T-helper 22 cell (primary cell): ENCODE results near the gene CACNA2D4.
"Not testable (repeated sequence)": the region's sequence is repeated elsewhere in the genome, so short reads cannot be mapped to it uniquely, and the experiment has no call there.

Experiments
- DNase-seq: peaks from one replicate; pipeline ENCODE4 v3.0.0-alpha.2; 2020; ENCODE audit warnings: low read depth

Gene CACNA2D4, protein sequence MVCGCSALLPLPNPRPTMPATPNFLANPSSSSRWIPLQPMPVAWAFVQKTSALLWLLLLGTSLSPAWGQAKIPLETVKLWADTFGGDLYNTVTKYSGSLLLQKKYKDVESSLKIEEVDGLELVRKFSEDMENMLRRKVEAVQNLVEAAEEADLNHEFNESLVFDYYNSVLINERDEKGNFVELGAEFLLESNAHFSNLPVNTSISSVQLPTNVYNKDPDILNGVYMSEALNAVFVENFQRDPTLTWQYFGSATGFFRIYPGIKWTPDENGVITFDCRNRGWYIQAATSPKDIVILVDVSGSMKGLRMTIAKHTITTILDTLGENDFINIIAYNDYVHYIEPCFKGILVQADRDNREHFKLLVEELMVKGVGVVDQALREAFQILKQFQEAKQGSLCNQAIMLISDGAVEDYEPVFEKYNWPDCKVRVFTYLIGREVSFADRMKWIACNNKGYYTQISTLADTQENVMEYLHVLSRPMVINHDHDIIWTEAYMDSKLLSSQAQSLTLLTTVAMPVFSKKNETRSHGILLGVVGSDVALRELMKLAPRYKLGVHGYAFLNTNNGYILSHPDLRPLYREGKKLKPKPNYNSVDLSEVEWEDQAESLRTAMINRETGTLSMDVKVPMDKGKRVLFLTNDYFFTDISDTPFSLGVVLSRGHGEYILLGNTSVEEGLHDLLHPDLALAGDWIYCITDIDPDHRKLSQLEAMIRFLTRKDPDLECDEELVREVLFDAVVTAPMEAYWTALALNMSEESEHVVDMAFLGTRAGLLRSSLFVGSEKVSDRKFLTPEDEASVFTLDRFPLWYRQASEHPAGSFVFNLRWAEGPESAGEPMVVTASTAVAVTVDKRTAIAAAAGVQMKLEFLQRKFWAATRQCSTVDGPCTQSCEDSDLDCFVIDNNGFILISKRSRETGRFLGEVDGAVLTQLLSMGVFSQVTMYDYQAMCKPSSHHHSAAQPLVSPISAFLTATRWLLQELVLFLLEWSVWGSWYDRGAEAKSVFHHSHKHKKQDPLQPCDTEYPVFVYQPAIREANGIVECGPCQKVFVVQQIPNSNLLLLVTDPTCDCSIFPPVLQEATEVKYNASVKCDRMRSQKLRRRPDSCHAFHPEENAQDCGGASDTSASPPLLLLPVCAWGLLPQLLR

DNA sequence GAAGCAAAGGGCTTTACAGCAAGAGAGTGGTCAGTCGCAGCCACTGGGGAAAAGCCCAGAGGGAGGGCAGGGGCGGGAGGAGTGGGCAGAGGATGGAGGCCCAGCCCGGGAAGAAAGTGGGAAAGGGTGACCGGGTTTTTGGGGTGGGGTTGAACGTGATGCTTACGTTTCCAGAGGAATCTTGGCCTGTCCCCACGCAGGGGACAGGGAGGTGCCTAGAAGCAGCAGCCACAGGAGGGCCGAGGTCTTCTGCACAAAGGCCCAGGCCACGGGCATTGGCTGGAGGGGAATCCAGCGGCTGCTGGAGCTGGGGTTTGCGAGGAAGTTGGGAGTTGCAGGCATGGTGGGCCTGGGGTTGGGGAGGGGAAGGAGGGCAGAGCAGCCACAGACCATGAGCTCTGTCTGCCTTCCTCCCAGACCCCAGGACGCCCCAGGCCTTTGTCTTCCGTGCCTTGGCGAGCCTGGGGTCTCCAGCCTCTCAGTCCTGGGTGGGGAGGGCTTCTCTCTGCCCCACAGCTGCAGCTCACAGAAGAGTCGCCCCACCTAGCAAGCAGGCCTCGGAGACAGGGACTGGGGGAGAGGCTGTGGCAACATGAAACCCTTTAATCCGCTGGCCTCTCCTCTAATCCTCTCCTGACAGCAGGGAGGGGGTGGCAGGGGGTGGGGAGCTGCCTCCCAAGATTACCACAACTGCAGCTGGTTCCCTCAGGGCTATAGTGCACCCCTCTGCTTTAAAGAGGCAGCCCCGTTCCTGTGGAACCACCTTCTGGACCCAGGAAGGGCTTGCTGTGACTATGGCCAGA, at the start of gene CACNA2D4:
Gene CACNA2D4, minus strand, starts transcription at position 572 of the 803 bp plus-strand sequence. Its CDS starts 179 bp downstream, at position 393.
- no peak for DNase-seq

DNA sequence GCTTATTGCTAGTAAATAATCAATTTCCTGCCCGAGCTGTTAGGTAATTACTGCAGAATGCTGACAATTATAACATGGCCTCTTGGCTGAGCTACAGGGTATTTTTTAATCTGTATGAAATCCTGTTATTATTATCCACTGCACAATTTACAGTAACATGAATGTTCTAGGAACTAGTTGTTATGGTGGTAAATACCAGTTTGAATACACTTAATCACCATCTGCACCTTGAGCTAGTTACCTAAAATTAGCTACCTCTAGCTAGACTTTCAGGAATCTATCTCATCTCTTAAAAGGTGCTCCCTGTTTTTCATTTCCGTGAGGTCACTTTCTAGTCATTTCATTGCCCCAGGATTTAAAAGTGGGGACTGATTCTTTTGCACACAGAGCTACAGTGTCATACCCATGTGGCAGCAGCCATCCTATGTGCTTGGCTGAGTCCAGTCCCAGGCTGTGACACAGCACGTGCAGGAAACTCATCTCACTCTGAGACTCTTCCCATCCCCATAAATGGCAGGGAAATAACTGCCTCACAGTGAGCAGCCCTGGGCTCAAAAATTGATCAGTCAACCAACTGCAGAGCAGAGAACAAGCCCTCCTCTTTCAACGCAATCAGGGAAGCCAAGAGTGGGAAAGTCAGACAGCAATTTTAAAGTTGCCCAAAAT, 48.2 kb upstream of the CACNA2D4 start:
- DNase-seq, result no peak

- no peak for DNase-seq
Measured at GRCh38 chr12:1965916-1966315, 47.5 kb upstream of the CACNA2D4 start.

GRCh38 chr12:1962051-1963020, 43.9 kb upstream of the CACNA2D4 start:
- DNase-seq, result no peak

DNA sequence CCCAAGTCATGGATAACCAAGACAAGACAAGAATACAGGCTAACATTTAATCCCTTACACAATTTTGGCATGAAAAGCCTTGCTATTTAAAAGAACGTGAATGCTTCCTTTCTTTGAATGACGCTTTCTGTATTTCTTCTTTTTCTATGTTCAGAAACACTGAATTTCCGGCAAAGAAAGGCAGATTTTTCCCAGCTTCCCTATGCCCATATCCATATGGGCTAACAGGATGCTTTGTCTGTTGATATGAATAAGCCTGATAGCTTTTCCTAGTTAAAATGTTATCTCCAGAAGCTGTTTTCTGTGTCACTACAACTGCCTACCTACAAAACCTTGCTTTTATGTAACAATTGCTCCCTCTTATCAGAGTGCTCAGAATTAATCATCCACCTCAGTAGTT, 38.3 kb upstream of the CACNA2D4 start:
- no peak for DNase-seq

DNA sequence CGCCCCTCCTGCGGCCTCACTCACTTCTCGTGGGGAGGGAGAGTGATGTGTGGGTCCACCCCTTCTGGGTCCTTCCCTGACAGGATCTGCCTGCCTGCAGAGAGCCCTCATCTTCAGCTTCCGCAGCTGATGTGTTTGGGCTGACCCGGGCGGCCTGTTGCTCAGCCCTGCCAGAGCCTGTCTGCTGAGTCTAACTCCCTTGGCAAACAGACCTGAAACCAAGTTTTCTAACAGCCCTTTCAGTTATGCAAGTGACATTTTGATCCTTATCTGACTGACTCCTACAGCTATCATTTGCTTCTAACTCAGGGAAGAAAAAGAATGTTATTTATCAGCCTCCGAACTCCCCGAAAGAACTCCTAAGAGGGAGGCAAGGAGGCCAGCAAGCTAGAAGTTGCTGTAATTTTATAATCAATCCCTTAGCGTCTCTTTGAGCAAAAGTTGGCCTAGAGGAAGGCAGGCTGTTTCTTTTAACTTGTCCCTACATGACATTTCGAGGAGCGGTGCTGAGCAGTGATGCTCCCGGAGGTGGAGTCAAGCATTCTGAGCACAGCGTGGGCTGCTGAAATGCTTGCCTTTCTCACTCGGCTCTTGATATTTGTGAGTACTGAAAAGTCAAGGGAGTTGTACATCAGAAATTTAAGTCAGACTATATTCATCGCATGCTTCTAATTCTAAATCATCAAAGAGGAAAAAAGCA, 31.5 kb upstream of the CACNA2D4 start:
- no peak for DNase-seq

DNA sequence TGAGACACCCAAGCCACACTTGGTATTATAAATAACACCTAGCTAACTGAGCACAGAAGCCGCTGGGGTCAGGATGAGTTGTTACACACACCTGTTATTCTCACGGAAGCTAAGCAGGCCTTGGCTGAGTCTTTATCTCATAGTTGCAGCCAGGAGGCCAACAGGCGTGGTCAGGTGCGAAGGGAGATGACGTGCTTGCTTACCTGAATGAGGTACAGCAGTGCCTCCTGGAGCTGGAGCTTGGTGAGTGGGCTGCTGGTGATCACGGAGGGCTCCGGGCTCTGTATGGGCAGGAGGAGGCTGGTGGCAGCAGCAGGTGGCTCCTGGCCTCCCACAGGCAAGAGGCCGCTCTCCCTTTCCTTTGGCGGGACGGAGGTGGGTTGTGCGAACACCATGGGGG, 30.4 kb upstream of the CACNA2D4 start:
- no peak for DNase-seq

DNA sequence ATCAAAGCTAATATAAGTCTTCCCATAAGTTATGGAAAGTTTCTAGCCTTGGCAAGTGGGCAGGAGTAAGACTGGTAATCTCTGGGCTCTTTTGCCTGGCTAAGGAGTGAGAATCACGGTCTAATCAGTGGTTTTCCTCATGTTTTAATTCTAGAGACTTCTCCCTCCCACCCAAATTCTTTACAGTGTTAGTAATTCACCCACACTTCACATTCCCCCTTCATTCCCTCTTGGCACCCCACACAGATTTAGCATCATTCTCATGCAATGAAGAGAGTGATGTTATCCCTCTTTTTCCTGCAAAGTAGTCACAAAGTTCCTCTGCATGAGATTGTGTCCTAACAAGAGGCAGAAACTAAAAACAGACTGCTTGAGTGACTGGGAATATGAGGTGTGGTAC, 28.6 kb upstream of the CACNA2D4 start:
- no peak for DNase-seq

- DNase-seq, result no peak
Measured at GRCh38 chr12:1946296-1946695, 27.8 kb upstream of the CACNA2D4 start.

- DNase-seq, result not testable (repeated sequence)
Measured at GRCh38 chr12:1945502-1945901, 27.1 kb upstream of the CACNA2D4 start.

- DNase-seq, result peak; percentile 61
Measured at GRCh38 chr12:1939801-1940607, 21.6 kb upstream of the CACNA2D4 start.

DNA sequence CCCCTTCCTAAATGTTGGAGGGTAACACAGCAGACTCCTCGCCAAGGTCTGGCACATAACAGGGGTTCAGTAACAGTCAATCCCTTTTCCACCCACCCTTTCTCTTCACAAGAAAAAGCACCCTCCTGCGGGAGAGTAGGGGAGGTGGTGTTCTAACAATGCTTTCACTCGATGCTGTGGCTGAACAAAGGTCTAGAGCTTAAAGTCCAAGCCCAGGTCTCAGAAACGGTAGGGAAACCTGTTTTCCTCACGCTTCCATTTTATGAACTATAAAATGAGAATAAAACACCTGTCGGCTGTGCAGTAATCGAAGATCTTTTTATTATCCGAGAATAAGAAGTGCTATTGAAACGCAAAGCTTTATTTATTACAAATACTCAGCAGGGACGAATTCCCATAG, 20.9 kb upstream of the CACNA2D4 start:
- DNase-seq, result no peak

GRCh38 chr12:1937481-1938224, 19.2 kb upstream of the CACNA2D4 start:
- no peak for DNase-seq

GRCh38 chr12:1936406-1937320, 18.2 kb upstream of the CACNA2D4 start:
- no peak for DNase-seq

DNA sequence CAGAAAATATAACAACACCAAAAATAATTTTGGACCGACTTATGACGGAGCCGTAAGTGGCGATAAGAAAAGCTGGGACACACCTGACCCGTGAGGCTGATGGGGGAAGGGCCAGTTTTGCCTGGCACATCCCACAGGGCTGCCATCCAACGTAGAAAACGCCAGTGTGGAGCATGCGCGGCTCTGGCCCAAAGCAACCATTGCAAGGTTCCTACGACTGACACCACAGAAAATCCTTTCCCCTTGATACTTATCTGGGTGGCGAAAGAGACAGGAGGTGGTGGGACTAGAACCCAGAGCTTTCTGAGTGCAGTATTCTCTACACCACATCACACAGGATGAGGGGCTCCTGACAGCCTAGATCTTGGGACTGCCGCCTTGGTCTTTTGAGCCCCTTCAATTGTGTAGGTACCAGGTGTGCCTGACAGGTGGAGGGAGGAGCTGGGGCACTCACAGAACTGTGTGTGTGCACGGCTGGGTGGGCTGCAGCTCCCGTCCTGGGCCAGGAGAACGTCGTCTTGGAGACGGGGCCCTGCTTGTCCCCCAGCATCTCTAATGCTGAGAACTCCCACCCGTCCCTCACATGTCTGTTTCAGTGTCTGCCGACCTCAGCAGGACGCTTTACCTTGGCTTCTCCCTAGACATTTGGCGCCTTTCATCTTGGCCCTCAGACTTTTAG, 17.4 kb upstream of the CACNA2D4 start:
- no peak for DNase-seq

DNA sequence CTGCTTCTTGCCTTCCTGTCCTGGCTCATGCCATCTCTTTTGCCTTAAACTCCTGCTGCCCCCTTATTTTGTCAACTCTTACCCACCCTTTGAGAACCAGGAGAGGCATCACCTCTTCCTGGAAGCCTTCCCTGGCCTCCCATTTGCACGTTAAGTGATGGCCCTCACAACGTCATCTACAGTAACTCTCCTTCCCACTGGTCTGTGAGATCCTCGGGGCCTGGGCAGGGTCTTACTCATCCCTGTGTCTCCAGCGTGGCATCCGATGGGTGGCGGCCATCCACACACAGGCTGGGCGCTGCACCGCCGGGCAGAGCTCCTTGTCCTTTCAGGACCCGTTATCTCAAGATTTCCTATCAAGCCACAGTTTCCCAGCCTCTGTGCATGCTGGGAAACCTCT, 16.8 kb upstream of the CACNA2D4 start:
- DNase-seq, result no peak
